CD4-positive, alpha-beta memory T cell (primary cell): ENCODE data around the gene CAMK1. TPM values are rescaled to one million over a fixed set of nuclear protein-coding genes. Genes with fewer than 3 reads are reported as not detected.

Experiments
- CTCF ChIA-PET: fragments of 350-600 bp; sonication (Branson Sonifier 250); formaldehyde crosslinking; loops from one replicate; lab custom pipeline; 2021; ENCODE audit warnings: inconsistent platforms; ENCODE audit not compliant: partially characterized antibody; lab: Charles Lee
- POLR2A ChIA-PET: fragments of 350-600 bp; sonication (Branson Sonifier 250); formaldehyde crosslinking; loops from one replicate; lab custom pipeline; 2021; ENCODE audit not compliant: partially characterized antibody; lab: Charles Lee
- DNase-seq, 5 donors: peaks; one replicate each; pipeline versions ENCODE4 v3.0.0 to v3.0.0-alpha.2; 2020 to 2022; ENCODE audit warnings: mixed read lengths in 1 of 5
- H3K27ac ChIP-seq: one replicate; pipeline ENCODE4 v1.7.0; 2013; ENCODE audit warnings: low read depth, low read length
- H3K27me3 ChIP-seq: 2 replicates; pipeline ENCODE4 v1.7.0; 2013; ENCODE audit warnings: mild to moderate bottlenecking, low read length, moderate library complexity; ENCODE audit not compliant: insufficient read depth
- H3K36me3 ChIP-seq: 2 replicates; pipeline ENCODE4 v1.7.0; 2013; ENCODE audit warnings: mild to moderate bottlenecking, low read length, moderate library complexity; ENCODE audit not compliant: insufficient read depth
- H3K4me1 ChIP-seq: 2 replicates; pipeline ENCODE4 v1.7.0; 2013; ENCODE audit warnings: mild to moderate bottlenecking, low read length, moderate library complexity; ENCODE audit not compliant: insufficient read depth
- H3K4me3 ChIP-seq, 2 donors: one replicate each; pipeline ENCODE4 v1.7.0; 2013; ENCODE audit warnings: low read length in 2 of 2, mild to moderate bottlenecking in 1 of 2
- H3K9me3 ChIP-seq, 2 donors: one replicate each; pipeline ENCODE4 v1.7.0; 2013; ENCODE audit warnings: low read length in 2 of 2, control low read depth in 1 of 2; ENCODE audit not compliant: control insufficient read depth in 1 of 2
- H3K27ac Mint-ChIP-seq, 7 donors: one replicate each; pipeline ENCODE4 v1.8.0; 2020 to 2021; ENCODE audit warnings: mixed read lengths in 7 of 7, mild to moderate bottlenecking in 6 of 7, inconsistent platforms in 3 of 7, moderate library complexity in 3 of 7
- H3K27me3 Mint-ChIP-seq, 2 donors: one replicate each; pipeline ENCODE4 v1.8.0; 2020 to 2021; ENCODE audit warnings: mixed read lengths in 2 of 2
- H3K36me3 Mint-ChIP-seq, 2 donors: one replicate each; pipeline ENCODE4 v1.8.0; 2020 to 2021; ENCODE audit warnings: mixed read lengths in 2 of 2, inconsistent platforms in 1 of 2, mild to moderate bottlenecking in 1 of 2
- H3K4me1 Mint-ChIP-seq, 4 donors: one replicate each; pipeline ENCODE4 v1.8.0; 2020 to 2021; ENCODE audit warnings: mixed read lengths in 4 of 4, mild to moderate bottlenecking in 1 of 4
- H3K4me3 Mint-ChIP-seq, 8 donors: one replicate each; pipeline ENCODE4 v1.8.0; 2020 to 2021; ENCODE audit warnings: mixed read lengths in 8 of 8, mild to moderate bottlenecking in 7 of 8, moderate library complexity in 6 of 8, inconsistent platforms in 3 of 8
- H3K9me3 Mint-ChIP-seq, 8 donors: one replicate each; pipeline ENCODE4 v1.8.0; 2020 to 2021; ENCODE audit warnings: mixed read lengths in 8 of 8, mild to moderate bottlenecking in 5 of 8, inconsistent platforms in 3 of 8, moderate library complexity in 1 of 8
- intact Hi-C: fragments of 100-400 bp; cut with micrococcal nuclease; formaldehyde crosslinking; loops from one replicate; pipeline ENCODE4 v1.15.1; 2023
- polyA plus RNA-seq, 2 donors: library from polyadenylated mRNA; unstranded; fragments of 300-500 nt; fragmentation: Illumina TruSeq; gene quantifications; one replicate each; pipeline ENCODE4 v1.2.3, GENCODE V29; 2021
- total RNA-seq, 2 experiments: library from RNA; stranded (reverse); gene quantifications; one replicate each; pipeline ENCODE4 v1.2.3, GENCODE V29; 2021

Gene CAMK1
- total and polyA plus RNA-seq, 4 experiments from 2014 or later, result 2.1 to 5.8 (median 3.1) TPM

- Histone ChIP-seq H3K27ac (peak overlapping the region; percentile 74), H3K4me3 (peak overlapping the region in 1 of 2 donors; percentile 72), H3K4me1 (peaks cover 27% of the 10 kb centered on the region), H3K27me3 (no peaks in the 10 kb centered on the region), H3K36me3 (peaks cover 4% of the 10 kb centered on the region), H3K9me3 (no peaks in the 10 kb centered on the region)
- no peaks in the 10 kb centered on the region for H3K9me3 Mint-ChIP-seq
- ChIA-PET CTCF (interaction anchor here (1.1 kb wide), 1 partner anchor 61 kb away, joined by 4 read pairs; the partner anchor contains the start of gene OGG1), POLR2A (interaction anchor here (1.0 to 4.5 kb wide), 11 partner anchors 14 to 136 kb away, joined by 3 to 60 read pairs (median 5); partner anchors contain the start of genes ARPC4, CRELD1, JAGN1 and OGG1)
- peaks cover 4 to 34% of the 10 kb centered on the region in 2 donors for H3K36me3 Mint-ChIP-seq
- H3K4me1 Mint-ChIP-seq, result peaks cover 35 to 46% (median 41%) of the 10 kb centered on the region in 4 donors
- H3K4me3 Mint-ChIP-seq, result peak overlapping the region; percentile 58 to 94 (median 82)
- intact Hi-C loops, result no loop called here
- H3K27ac Mint-ChIP-seq, result peak overlapping the region; percentile 17 to 89 (median 86)
- H3K27me3 Mint-ChIP-seq, result no peaks in the 10 kb centered on the region
- DNase-seq, result no peak
Measured at GRCh38 chr3:9810433-9810770, 40.7 kb upstream of the CAMK1 start.

GRCh38 chr3:9809615-9810432 lies 40.1 kb upstream of the CAMK1 start, which contains the start of gene TTLL3:
Gene TTLL3 (plus strand): TSS chr3:9810262. CDS start chr3:9810662, 400 bp downstream.
- peaks cover 8% of the 10 kb centered on the region for H3K36me3 ChIP-seq
- ChIA-PET POLR2A (interaction anchor here (0.7 to 4.5 kb wide), 22 partner anchors 10 to 160 kb away, joined by 3 to 60 read pairs (median 4); partner anchors contain the start of genes ARPC4, BRPF1, CRELD1 and JAGN1), CTCF (interaction anchor here (1.1 to 3.2 kb wide), 3 partner anchors 17 to 122 kb away, joined by 4 to 15 read pairs (median 4); partner anchors contain the start of genes ARPC4, OGG1 and TADA3)
- Mint-ChIP-seq H3K4me3 (peak within 1 kb of the TSS; percentile 91 to 94 (median 92)), H3K9me3 (no peaks in the 10 kb centered on the region), H3K27me3 (no peaks in the 10 kb centered on the region), H3K27ac (peak within 1 kb of the TSS; percentile 87 to 99 (median 98)), H3K36me3 (peaks cover 10 to 40% of the 10 kb centered on the region in 2 donors), H3K4me1 (peaks cover 35 to 46% (median 41%) of the 10 kb centered on the region in 4 donors)
- no peaks in the 10 kb centered on the region for H3K27me3 ChIP-seq
- no peaks in the 10 kb centered on the region for H3K9me3 ChIP-seq
- peaks cover 27% of the 10 kb centered on the region for H3K4me1 ChIP-seq
- peak within 1 kb of the TSS; percentile 72 for H3K4me3 ChIP-seq
- H3K27ac ChIP-seq, result peak within 1 kb of the TSS; percentile 74
- intact Hi-C loops, result loop anchor here (1.0 to 2.0 kb wide), 2 partner anchors 34 to 79 kb away; partner anchors contain the start of genes BRPF1 and RPUSD3
- DNase-seq, result peak; percentile 34 to 62 (median 48)

GRCh38 chr3:9809239-9809614 lies 39.5 kb upstream of the CAMK1 start:
- intact Hi-C loops, result loop anchor here (1.0 to 2.0 kb wide), 2 partner anchors 35 to 78 kb away; partner anchors contain the start of genes BRPF1 and RPUSD3
- CTCF ChIA-PET, result interaction anchor here (1.1 to 3.2 kb wide), 5 partner anchors 16 to 124 kb away, joined by 4 to 15 read pairs (median 5); partner anchors contain the start of genes ARPC4, CRELD1, OGG1 and TADA3

GRCh38 chr3:9808345-9809037 lies 38.7 kb upstream of the CAMK1 start:
- H3K36me3 Mint-ChIP-seq, result peaks cover 23 to 53% of the 10 kb centered on the region in 2 donors
- peaks cover 21% of the 10 kb centered on the region for H3K36me3 ChIP-seq
- intact Hi-C loops, result loop anchor here (1.0 to 2.0 kb wide), 3 partner anchors 16 to 78 kb away; partner anchors contain the start of genes BRPF1, RPUSD3 and TADA3
- peak overlapping the region in 1 of 2 donors; percentile 72 for H3K4me3 ChIP-seq
- ChIA-PET POLR2A (interaction anchor here (0.6 to 4.5 kb wide), 21 partner anchors 8 to 159 kb away, joined by 3 to 60 read pairs (median 4); partner anchors contain the start of genes ARPC4, CRELD1, IL17RE and JAGN1), CTCF (interaction anchor here (0.7 to 3.2 kb wide), 10 partner anchors 9 to 138 kb away, joined by 3 to 15 read pairs (median 4); partner anchors contain the start of genes ARPC4, CRELD1 and TADA3)
- peak overlapping the region; percentile 91 to 93 (median 92) for H3K4me3 Mint-ChIP-seq
- no peaks in the 10 kb centered on the region for H3K27me3 Mint-ChIP-seq
- H3K9me3 Mint-ChIP-seq, result no peaks in the 10 kb centered on the region
- peak overlapping the region; percentile 74 for H3K27ac ChIP-seq
- peak overlapping the region; percentile 87 to 99 (median 98) for H3K27ac Mint-ChIP-seq
- H3K4me1 Mint-ChIP-seq, result peaks cover 37 to 48% (median 41%) of the 10 kb centered on the region in 4 donors
- peaks cover 27% of the 10 kb centered on the region for H3K4me1 ChIP-seq
- H3K9me3 ChIP-seq, result no peaks in the 10 kb centered on the region
- DNase-seq, result peak; percentile 42 to 64 (median 43)
- H3K27me3 ChIP-seq, result no peaks in the 10 kb centered on the region

More at GRCh38 chr3:9809239-9809614, 39.5 kb upstream of the CAMK1 start:
- no peak for DNase-seq
- no peaks in the 10 kb centered on the region for H3K27me3 ChIP-seq
- H3K4me3 Mint-ChIP-seq, result peak overlapping the region; percentile 91 to 93 (median 92)
- peak overlapping the region; percentile 72 for H3K4me3 ChIP-seq
- H3K36me3 Mint-ChIP-seq, result peaks cover 15 to 46% of the 10 kb centered on the region in 2 donors
- H3K9me3 Mint-ChIP-seq, result no peaks in the 10 kb centered on the region
- peaks cover 35 to 46% (median 41%) of the 10 kb centered on the region in 4 donors for H3K4me1 Mint-ChIP-seq
- POLR2A ChIA-PET, result interaction anchor here (0.7 to 4.5 kb wide), 24 partner anchors 9 to 160 kb away, joined by 3 to 60 read pairs (median 4); partner anchors contain the start of genes ARPC4, BRPF1, CRELD1 and JAGN1
- H3K27ac Mint-ChIP-seq, result peak overlapping the region; percentile 87 to 99 (median 98)
- H3K36me3 ChIP-seq, result peaks cover 14% of the 10 kb centered on the region
- peaks cover 27% of the 10 kb centered on the region for H3K4me1 ChIP-seq
- H3K27ac ChIP-seq, result peak overlapping the region; percentile 74
- H3K27me3 Mint-ChIP-seq, result no peaks in the 10 kb centered on the region
- H3K9me3 ChIP-seq, result no peaks in the 10 kb centered on the region

- CTCF ChIA-PET, result interaction anchor here (0.7 to 3.2 kb wide), 10 partner anchors 10 to 139 kb away, joined by 3 to 15 read pairs (median 4); partner anchors contain the start of genes ARPC4, CRELD1 and TADA3
- H3K36me3 ChIP-seq, result peaks cover 27% of the 10 kb centered on the region
Measured at GRCh38 chr3:9807981-9808344, 38.2 kb upstream of the CAMK1 start.

More at GRCh38 chr3:9807981-9808344, 38.2 kb upstream of the CAMK1 start:
- Mint-ChIP-seq H3K36me3 (peaks cover 28 to 54% of the 10 kb centered on the region in 2 donors), H3K4me1 (peaks cover 37 to 53% (median 41%) of the 10 kb centered on the region in 4 donors), H3K9me3 (no peaks in the 10 kb centered on the region), H3K27ac (peak overlapping the region; percentile 67 to 99 (median 95)), H3K4me3 (peak overlapping the region in 6 of 8 donors; percentile 21 to 93 (median 91)), H3K27me3 (no peaks in the 10 kb centered on the region)
- Histone ChIP-seq H3K9me3 (no peaks in the 10 kb centered on the region), H3K4me1 (peaks cover 27% of the 10 kb centered on the region), H3K4me3 (no peak overlapping the region), H3K27ac (peak overlapping the region; percentile 74), H3K27me3 (no peaks in the 10 kb centered on the region)
- DNase-seq, result no peak
- POLR2A ChIA-PET, result interaction anchor here (0.6 to 4.5 kb wide), 16 partner anchors 12 to 158 kb away, joined by 3 to 60 read pairs (median 4); partner anchors contain the start of genes ARPC4, CRELD1, IL17RE and MTMR14
- intact Hi-C loops, result loop anchor here (1.0 to 2.0 kb wide), 2 partner anchors 16 to 77 kb away; partner anchors contain the start of genes BRPF1 and TADA3
